Stimulated activated CD8-positive, alpha-beta memory T cell treated with anti-CD3 and anti-CD28 coated beads, Interleukin-7, amount 100 ng/mL, for 48 hours (primary cell): Measurements from ENCODE around the gene ABCD1.

Experiments used
- DNase-seq, 2 donors: peaks; one replicate each; pipeline ENCODE4 v3.0.0-alpha.2; 2020; ENCODE audit warnings: low read depth in 1 of 2; ENCODE audit errors: extremely low read depth in 1 of 2

ABCD1 gene

GRCh38 chrX:153770601-153771414 is 46.2 kb downstream of the ABCD1 start:
- DNase-seq, result no peak

DNA sequence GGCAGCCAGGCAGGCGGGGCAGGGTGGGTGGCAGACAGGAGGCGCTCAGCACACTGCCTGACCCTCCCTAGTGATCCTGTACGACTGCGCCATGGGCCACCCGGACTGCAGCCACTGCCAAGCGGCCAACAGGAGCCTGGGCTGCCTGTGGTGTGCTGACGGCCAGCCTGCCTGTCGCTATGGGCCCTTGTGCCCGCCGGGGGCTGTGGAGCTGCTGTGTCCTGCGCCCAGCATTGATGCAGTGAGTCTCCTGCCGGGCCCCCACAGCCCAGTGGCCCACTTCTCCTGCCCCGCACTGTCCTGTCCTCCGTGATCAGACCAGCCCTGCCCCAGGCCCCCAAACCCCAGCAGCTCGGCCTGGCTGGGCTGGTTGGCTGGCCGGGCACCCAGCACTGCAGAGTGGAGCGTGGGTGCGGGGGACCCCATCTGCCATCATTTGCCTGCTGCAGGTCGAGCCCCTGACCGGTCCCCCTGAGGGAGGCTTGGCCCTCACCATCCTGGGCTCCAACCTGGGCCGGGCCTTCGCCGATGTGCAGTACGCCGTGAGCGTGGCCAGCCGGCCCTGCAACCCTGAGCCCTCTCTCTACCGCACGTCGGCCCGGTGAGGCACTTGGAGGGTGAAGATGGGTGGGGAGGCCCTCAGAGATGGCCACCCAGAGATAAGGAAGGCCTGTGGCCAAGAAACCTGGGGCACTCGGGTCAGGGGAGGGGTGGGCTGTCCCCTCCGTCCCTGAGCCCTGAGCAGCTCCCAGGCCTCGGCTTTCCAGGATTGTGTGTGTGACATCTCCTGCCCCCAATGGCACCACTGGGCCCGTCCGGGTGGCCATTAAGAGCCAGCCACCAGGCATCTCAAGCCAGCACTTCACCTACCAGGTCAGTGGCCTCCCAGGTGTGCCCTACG is 47.0 kb downstream of the ABCD1 start:
- DNase-seq, result no peak

DNA sequence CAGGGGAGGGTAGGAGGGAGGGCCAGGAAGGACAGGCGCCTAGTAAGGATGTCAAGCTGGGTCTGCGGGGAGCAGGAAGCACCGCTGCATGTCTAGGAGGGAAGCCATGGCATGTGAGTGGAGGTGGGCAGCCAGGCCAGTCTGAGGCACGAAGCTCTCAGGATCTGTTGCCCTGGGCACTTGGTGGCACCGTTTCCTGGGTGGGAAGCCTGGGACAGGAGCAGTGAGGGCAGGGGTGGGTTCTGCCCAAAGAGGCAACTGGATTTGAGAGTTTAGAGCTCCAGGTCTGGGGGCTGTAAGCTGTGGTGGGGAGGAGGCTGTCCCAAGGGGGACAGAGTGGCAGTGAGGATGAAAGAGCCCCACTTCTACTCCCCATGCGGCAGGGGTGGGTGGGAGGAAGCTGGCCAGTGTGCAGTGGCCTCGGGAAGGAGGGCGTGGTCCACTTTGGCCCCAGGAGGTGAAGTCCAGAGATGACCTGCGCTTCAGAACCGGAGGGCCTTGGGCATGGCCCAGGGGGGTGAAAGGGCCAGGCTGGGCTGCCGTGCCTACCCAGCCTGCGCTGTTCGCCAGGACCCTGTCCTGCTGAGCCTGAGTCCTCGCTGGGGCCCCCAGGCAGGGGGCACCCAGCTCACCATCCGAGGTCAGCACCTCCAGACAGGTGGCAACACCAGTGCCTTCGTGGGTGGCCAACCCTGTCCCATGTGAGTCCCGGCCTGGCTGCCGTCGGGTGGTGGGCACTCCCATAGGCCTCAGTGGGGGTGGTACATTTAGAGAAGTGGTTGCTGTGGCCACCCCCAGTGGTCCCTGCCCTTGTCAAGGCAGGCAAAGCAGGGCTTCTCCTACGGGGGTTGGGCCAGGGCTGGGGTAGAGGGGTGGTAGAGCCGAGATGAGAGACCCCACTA is 47.9 kb downstream of the ABCD1 start:
- DNase-seq, result no peak

- DNase-seq, result no peak
These were observed 48.6 kb downstream of the ABCD1 start for GRCh38 chrX:153773218-153773611.

- DNase-seq, result no peak
These were observed 49.3 kb downstream of the ABCD1 start for GRCh38 chrX:153773741-153774575.

DNA sequence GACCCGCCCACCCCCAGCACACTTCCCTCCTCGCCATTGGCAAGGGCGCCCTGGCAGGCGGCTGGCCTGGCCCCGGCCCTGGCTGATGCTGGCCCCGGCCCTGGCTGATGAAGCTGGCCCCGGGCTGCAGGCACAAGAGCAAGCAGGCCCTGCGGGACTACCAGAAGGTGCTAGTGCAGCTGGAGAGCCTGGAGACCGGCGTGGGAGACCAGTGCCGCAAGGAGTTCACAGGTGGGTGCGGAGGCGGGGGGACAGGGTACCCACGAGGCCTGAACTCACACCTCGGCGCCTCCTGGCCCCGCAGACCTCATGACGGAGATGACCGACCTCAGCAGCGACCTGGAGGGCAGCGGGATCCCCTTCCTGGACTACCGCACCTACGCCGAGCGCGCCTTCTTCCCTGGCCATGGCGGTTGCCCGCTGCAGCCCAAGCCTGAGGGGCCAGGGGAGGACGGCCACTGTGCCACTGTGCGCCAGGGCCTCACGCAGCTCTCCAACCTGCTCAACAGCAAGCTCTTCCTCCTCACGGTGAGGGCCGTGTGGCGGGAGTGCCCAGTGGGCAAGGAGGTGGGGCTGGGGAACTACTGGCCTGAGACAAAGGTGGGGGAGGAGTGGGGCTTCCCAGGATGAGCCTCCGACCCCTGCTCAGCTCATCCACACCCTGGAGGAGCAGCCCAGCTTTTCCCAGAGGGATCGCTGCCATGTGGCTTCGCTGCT is 50.1 kb downstream of the ABCD1 start:
- no peak for DNase-seq

DNA sequence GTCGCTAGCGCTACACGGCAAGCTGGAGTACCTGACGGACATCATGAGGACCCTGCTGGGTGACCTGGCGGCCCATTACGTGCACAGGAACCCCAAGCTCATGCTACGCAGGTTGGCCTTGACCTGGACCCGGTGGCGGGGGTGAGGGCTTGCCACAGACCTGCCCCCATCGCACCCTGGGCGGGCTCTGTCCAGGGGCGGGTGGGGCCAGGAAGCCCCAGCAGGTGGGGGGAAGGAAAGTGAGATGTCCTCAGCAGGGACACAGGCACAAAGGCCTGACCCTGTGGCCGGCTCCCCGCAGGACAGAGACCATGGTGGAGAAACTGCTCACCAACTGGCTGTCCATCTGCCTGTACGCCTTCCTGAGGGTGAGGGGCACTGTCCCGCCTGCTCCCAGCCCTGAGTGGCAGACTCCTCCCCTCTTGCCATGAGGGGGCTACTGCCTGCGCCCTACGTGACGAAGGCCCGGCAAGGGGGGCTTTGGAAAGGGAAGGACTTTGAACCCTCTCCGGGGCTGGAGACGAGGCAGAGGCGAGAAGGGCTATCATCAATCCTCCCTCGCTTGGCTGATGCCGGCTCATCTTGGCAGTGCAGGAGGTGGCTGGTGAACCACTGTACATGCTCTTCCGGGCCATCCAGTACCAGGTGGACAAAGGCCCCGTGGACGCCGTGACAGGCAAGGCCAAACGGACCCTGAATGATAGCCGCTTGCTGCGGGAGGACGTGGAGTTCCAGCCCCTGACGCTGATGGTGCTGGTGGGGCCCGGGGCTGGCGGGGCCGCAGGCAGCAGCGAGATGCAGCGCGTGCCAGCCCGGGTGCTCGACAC is 50.9 kb downstream of the ABCD1 start:
- no peak for DNase-seq

- DNase-seq, result no peak
These were observed 51.5 kb downstream of the ABCD1 start for GRCh38 chrX:153776120-153776599.

DNA sequence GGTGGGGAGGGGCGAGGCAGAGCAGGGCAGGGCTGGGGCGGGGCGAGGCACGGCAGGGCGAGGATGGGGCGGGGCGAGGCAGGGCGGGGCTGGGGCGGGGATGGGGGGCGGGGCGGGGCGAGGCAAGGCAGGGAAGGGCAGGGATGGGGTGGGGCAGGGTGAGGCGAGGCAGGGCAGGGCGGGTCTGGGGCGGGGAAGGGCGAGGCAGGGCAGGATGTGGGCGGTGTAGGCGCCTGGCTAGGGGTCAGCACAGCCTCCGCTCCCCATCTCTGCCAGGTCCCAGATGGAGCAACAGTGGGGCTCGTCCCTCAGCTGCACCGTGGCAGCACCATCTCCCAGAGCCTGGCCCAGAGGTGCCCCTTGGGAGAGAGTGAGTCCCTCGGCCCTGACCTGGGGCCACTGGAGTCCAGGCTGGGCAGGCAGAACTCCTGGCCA is 52.0 kb downstream of the ABCD1 start:
- no peak for DNase-seq

GRCh38 chrX:153777261-153778090 is 52.8 kb downstream of the ABCD1 start:
- no peak for DNase-seq

DNA sequence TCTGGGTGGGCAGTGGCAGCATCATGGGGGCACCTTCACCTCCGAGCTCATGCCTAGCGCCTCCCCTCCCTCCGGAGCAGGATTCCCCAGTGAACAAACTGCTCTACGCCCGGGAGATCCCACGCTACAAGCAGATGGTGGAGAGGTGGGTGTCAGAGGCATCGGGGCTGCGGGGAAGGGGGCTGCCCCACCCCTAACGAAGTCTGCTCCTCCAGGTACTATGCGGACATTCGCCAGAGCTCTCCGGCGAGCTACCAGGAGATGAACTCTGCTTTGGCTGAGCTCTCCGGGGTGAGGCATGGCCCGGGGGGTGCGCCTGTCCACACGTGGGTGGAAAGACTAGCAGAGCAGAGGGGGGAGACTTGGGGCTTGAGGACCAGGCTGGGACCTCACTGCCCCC is 53.5 kb downstream of the ABCD1 start:
- no peak for DNase-seq

DNA sequence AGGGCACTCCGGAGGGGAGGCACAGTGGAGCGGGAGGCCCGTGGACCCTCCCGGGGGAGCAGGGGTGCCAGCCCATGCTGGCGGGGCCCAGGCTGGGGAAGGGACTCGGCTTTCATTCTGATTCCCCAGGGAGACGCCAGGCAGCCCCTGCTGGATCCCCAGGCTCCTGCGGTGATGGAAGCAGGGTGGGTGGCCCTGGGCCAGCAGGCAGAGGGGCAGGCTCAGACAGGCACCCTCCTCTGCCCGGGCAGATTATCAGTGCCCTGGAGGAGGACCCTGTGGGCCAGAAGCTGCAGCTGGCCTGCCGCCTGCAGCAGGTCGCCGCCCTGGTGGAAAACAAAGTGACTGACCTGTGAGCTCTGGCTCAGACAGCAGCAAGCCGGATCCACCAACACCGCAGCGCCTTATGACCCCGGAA is 54.0 kb downstream of the ABCD1 start:
- no peak for DNase-seq

- DNase-seq, result no peak
These were observed 55.4 kb downstream of the ABCD1 start for GRCh38 chrX:153779891-153780677.

GRCh38 chrX:153780678-153781427 is 56.2 kb downstream of the ABCD1 start, which contains the start of gene SRPK3:
SRPK3 (plus strand) TSS chrX:153781041; CDS start chrX:153781087, 46 bp downstream.
- no peak for DNase-seq

DNA sequence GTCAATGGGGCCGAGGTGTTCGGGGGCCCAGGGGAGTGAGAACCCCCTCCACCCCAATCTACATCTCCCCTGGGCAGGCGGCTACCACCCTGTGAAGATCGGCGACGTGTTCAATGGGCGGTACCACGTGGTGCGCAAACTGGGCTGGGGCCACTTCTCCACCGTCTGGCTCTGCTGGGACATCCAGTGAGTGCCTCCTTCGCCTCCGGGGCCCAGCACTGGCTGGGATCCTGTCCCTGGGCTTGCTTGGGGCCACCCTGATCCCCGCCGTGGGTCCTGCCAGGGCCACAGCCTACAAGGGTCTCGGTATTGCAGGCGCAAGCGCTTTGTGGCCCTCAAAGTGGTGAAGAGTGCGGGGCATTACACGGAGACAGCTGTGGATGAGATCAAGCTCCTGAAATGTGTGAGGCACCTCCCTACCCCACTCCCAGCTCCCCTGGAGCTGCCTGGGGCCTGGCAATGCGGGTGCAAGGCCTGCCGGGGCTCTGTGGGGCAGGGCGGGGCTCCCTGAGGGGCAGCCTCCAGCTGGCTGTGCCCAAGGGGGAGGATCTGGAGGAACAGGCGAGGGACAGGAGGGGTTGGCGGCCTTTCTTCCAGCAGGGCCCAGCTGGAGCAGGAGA is 56.9 kb downstream of the ABCD1 start:
- DNase-seq, result no peak
